HG03196 (cell line): ENCODE measurements around the gene FSCN2.
"Not testable (repeated sequence)": the region's sequence is repeated elsewhere in the genome, so short reads cannot be mapped to it uniquely, and the experiment has no call there.

Source experiments
- ATAC-seq: cut with Tn5 transposase; IDR thresholded peaks from one replicate; pipeline ENCODE4 v1.9.1; 2021; ENCODE audit not compliant: unreplicated experiment

Gene FSCN2

DNA sequence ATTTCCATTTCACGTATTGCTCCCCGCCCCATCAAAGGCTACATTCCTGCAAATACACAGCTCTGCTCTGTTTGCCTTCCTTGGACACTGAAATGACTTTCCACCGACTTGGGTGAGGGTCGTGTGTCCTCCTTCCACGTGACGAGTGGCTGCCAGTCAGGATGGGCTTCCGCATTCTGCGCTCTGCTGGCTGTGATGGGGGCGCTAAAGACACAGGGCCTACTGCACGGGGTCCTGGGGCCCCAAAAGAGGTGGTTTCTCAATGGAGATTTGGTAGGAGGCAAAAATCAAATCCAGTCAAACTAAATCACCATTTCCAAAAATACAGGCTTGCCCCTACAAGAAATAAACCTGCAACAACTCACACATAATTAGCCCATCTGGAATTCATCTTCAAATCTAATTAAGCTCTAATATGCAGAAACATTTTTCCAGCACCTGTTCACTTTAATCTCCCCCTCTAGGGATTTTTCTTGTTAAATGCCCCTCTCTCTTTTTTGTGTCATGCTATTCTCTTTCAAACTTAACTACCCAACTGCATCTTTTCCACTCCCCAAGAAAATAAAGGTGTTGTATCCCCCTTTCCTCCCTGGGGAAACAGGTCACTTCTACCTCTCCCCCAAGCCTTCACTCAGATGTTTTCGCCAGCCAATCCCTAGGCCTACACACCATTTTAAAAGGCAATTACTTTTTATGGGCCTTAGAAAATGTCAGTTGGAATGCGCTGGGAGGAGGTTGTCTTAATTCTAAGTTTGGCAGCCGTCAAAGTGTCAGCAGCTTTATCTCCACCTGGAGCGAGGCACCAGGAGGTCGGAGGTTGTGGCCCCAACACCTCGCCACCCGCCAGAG, 45.8 kb downstream of the FSCN2 start:
- no peak for ATAC-seq

DNA sequence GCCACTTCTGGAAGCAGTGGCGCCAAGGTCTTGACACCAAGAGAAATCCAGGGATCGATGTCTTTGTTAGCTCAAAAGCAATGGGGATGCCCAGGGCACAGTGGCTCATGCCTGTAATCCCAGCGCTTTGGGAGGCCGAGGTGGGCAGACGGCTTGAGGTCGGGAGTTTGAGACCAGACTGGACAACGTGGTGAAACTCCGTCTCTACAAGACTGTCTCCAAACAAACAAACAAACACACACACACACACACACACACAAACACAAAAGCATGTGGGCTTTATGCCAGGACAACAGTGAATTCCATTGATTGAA, 46.4 kb downstream of the FSCN2 start:
- ATAC-seq, result no peak

DNA sequence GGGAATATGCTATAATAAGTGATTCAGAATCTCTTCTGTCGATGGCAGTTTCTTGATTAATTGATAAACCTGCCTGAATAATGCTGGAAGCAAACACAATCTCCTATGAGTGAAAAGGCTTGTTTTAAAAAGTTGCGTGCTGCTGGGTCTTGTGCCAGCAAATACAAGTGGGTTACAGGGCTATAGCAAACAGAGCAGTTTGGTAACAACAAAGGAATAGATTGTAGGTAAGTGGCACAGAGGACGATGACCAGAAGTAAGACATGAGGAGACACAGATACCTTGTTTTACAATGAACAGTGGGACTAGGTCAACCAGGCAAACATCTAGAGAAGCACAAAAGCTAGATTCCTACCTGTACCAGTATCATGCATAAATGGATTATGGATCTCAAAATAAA, 47.7 kb downstream of the FSCN2 start:
- ATAC-seq, result no peak

DNA sequence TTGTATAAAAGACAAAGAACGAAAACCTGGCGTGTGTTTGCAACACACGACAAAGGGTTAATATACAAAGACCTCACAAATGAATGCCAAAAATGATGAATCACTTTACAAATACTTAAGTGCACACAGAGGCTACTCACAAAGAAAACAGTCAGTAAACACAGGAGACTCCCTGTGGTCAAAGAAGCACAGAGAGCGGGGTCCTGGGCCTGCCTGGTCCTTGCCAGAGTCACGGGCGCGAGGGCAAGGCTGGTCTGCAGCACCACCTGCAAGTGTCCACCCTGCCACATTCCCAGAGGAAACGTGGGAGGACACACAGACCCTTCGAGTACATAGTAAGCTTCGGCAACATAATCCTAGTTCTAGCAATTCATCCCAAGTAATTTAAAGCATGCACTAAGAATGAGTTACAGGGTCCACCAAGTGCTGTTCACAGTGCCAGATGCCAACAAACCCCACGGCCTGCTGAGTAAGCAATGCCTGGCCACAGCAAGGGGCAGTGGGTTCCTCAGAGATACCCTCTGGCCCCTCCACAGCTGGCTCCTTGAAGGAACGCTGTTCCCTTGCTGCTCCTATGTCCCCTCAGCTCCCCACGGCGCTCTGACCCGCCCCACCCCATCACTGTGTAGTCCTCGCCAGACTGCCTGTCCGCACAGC, 48.6 kb downstream of the FSCN2 start:
- ATAC-seq, result no peak

DNA sequence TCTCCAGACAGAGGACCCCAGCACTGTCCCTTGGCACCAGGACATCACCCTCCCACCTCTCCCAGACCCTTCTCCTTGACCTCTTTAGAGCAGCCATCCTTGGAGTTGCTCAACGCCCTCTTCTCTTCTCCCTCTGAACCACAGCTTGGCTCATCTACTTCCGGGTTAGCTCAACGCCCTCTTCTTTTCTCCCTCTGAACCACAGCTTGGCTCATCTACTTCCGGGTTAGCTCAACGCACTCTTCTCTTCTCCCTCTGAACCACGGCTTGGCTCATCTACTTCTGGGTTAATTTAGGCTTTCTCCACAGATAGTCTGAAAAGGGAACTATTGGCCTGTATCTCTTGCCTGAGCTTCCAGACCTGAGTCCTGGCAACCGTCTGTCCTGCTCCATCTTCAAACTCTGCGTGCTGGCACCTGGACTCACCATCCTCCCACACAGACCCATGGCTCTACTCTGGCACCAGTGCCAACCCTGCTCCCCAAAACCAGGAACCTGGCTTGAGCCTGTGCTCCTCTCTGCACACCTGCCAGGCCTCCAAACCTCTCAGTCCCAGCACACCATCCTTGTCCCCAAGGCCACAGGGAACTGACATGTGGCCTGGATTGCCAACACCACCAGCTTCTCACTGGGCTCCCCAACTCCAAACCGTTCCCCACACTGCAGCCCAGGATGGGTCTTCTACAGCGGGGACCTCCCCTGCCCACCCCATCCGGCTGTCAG, 49.3 kb downstream of the FSCN2 start:
- no peak for ATAC-seq

DNA sequence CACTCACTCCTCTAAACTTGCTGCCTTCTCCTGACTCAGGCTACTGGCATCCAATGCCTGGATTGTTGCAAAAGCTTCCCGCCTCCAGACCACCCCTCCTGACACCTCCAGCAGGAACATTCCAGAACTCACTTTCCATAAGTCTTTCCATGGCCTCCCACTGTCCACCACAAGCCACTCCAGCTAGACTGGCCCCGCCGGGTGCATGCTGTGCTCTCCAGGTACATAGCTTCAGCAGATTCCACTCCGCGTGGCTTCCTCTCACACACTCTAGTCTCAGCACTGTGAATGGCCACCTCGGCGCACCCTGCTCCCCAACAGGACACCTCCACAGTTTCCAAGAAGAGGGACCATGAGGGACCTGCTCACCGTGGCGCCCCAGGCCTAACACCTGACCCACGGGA, 49.9 kb downstream of the FSCN2 start:
- no peak for ATAC-seq

DNA sequence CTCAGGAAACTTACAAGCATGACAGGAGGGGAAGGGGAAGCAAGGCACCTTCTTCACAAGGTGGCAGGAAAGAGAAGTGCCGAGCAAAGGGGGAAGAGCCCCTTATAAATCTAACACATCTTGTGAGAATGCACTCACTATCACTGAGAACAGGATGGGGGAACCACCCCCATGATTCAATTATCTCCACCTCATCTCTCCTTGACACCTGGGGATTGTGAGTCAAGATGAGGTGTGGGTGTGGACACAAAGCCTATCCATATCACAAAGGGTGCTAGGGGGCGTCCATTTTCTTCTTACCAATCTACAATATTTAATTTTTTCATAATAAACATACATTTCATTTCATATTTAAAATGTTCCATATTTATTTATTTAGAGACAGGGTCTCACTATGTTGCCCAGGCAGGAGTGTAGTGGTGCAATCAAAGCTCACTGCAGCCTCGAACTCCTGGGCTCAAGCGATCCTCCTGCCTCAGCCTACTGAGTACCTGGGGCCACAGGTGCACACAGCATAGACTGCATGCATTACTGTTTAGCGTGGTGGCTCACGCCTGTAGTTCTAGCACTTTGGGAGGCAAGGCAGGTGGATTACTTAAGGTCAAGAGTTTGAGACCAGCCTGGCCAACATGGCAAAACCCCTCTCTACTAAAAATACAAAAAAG, 50.5 kb downstream of the FSCN2 start:
- ATAC-seq, result no peak

DNA sequence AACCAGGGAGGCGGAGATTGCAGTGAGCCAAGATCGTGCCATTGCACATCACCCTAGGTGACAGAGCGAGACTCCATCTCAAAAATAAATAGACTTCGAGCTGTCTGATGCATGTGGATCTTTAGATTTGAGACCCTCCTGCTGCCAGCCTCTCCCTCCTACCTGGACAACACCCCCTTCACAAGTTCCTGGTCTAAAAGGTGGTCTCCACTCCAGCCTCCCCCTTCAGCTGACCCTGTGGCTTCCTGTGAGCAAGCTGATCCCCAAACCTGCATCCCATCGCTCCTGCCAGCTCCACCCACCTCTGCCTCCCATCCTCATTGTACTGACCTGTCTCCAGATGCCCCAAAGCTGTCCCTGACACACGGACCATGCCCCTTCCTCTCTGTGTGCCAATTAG, 51.1 kb downstream of the FSCN2 start:
- no peak for ATAC-seq

DNA sequence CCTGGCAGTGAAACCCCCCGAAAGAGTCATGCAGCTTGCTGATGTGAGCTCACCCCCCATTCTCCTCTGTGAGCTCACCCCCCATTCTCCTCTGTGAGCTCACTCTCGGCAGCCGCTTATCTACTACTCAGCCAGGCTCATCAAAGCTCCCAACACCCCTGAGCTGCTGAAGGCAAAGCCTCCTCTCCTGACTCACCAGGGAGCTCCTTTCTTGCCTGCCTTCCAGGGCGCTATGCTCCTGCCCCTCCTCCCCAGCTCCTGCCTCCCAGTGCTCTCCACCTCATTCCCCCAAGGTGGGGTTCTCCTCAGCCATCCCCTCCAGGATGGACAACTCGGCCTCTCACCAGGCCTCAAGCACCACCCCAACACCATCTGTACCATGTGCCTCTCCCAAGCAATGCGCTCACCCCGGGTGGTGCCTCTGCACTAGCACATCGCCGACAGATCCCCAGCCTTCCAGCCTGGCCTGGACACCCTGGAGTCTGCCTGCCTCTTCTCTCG, 51.7 kb downstream of the FSCN2 start:
- ATAC-seq, result no peak

DNA sequence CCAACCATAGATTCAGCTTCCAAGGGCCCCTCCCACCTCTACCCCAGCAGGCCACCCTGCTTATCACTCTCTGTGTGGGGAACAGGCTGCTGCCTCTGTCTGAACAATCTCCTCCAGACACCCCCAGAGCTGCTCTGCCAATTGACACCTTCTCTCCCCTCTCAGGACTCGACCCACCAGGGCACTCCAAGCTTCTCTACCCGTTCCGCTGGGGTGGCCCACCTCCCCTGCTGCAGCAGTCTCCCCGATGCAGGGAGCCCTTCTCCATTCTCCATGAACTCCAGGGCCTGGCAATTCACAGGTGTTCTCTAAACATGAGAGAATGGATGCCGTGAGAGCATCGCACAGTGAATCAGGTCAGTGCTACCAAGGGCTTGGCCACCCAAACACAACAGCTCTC, 52.3 kb downstream of the FSCN2 start:
- no peak for ATAC-seq

DNA sequence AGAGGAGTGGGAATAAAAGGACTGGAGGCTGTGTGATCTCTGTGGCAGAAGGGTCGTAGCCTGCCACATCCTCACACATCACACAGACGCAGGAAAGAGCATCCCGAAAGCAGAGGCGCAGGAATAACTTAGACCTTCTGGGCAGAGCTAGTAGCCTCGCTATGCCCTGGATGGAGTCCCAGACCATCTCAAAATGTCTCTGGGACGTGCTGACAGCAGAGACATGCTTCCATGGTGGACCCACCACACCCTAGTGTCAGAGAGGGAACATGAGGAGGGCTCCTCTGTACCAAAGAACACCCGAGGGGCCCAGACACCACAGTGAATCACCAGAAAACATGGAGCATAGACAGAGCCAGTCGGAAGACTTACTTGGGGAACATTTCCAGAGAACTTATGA, 53.6 kb downstream of the FSCN2 start:
- ATAC-seq, result no peak

DNA sequence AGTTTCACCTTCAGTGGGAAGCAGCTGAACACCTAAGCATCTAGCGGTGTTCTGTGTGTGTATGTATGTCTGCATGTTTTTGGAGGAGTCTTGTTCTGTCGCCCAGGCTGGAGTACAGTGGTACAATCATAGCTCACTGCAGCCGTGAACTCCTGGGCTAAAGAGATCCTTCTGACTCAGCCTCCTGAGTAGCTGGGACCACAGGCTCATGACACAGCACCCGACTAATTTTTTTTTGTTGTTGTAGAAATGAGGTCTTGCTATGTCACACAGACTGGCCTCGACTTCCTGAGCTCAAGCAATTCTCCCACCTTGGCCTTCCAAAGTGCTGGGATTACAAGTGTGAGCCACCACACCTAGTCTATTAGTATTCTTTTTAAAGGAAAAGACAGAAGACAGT, 54.2 kb downstream of the FSCN2 start:
- ATAC-seq, result no peak

DNA sequence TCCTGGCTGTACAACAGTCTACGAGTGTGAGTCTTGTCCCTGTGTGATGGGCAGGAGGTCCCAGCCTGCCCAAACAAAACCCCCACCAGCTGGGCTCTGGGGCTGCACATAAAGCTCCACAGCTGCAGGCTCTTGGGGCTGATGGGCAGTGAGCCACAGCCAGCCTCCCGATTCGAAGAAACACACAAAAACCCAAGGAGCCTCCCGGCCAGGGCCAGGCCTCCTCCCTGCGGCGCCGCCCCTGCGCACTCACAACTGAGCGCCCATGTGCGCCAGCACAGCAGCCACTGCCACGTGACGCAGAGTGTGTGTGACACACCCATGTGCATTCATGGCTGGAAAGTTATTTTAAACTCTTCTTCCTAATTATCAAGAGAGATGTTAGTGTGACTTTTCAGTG, 54.6 kb downstream of the FSCN2 start:
- ATAC-seq, result no peak

DNA sequence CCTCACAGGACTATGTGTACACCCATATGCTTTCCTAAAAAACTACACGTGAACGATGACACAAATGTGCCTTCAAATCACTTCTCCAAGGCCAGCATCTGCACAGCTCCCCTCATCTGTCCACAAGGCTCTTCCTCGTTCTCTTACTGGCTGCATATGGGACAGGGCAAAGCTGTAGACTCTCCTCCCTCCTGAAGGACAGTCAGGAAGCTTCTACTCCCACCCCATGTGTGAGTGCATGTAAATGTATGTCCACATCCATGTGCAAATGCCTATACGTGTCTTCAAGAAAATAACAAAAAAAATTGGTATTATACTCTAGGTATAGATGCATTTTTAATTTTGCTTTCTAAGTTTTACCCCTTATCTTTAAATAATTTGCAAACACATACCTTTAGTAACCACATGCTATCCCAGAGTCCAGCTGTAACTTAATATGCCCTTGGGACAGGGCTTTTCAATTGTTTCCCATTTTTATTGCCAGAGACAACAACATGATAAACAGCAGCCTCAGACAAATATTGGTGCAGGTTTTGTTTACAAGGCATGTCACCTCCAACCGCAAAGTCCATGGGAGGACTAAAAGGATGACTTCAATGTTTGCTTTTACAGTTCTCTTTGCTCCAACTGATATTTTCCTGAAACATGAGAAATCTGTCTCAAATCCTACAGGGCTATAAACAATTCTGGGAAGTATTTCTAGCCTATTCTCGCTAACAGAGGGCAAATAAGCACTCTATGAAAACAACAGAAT, 55.6 kb downstream of the FSCN2 start:
- no peak for ATAC-seq

DNA sequence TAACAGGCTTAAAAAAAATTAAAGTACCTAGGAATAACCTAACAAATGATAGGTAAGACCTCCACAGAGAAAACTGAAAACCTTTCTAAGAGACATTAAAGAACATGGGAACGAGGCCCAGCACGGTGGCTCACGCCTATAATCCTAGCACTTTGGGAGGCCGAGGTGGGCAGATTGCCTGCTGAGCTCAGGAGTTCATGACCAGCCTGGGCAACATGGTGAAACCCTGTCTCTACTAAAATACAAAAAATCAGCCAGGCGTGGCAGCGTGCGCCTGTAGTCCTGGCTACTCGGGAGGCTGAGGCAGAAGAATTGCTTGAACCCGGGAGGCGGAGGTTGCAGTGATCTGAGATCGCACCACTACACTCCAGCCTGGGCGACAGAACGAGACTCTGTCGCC, 56.6 kb downstream of the FSCN2 start:
- ATAC-seq, result not testable (repeated sequence)

DNA sequence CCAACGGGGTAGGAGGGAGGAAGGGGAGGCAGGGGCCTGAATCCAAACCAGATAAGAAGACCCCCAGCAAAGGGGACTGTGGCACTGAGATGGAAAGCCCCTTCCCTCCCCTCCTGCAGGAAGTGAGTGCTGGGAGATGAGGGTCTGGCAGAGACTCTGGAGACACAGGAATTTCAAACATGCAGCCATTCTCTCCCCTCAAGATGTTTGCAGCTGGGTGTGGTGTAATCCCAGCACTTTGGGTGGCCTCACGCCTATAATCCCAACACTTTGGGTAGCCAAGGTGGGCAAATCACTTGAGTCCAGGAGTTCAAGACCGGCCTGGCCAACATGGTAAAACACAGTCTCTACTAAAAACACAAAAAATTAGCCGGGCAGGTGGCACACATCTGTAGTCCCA, 57.9 kb downstream of the FSCN2 start:
- ATAC-seq, result no peak
